Peyer's patch (tissue), 4 donors: ENCODE data around the gene PARD3B.

Experiments used
- POLR2A ChIP-seq, 2 donors: fragments of 450-650 bp; IDR thresholded peaks; one replicate each; pipeline ENCODE4 v1.5.1; 2017; ENCODE audit warnings: antibody characterized with exemption in 2 of 2, mild to moderate bottlenecking in 2 of 2, moderate library complexity in 2 of 2
- TF ChIP-seq, protein P1 (sequence below), 6 experiments: fragments of 450-650 bp in 4 of 6; fragments of 200-600 bp in 2 of 6; sonication (generic) in 1 of 6; IDR thresholded peaks; one replicate each; pipeline ENCODE4 v1.5.1; 2017 to 2019; ENCODE audit warnings: antibody characterized with exemption in 6 of 6, mild to moderate bottlenecking in 3 of 6, moderate library complexity in 1 of 6

DNA sequence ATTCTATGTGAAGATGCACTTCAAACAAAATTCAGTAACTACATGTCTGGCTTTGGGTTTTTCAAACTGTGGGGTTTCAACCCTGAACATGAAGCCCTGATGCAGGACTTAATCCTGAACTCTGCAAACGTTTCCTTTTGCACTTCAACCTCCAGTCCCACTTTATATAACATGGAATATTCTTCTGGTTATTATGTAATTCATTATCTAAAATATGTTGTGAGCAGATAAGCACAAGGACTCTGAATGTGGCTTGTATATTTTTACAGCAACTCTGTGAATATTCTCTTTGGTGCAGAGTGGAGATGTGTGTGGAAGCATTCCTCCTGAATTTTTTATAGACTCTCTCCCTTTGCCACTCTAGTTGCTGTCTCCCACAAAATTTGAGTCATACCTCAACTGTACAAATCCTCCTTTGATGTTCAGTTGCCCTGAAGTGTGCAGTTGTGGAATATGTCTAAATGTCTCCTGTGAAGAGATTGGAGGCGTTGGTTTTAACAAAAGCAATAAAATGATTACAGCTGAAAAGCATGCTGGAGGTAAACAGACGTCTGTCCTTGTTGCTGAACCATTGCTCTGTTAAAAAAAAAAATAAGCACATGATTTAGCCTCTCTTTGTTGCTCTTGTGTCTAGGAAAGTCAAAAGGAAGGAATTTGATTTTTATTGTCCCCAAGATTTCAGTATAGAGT is 931.9 kb downstream of the PARD3B start:
- TF ChIP-seq, protein P1, sequence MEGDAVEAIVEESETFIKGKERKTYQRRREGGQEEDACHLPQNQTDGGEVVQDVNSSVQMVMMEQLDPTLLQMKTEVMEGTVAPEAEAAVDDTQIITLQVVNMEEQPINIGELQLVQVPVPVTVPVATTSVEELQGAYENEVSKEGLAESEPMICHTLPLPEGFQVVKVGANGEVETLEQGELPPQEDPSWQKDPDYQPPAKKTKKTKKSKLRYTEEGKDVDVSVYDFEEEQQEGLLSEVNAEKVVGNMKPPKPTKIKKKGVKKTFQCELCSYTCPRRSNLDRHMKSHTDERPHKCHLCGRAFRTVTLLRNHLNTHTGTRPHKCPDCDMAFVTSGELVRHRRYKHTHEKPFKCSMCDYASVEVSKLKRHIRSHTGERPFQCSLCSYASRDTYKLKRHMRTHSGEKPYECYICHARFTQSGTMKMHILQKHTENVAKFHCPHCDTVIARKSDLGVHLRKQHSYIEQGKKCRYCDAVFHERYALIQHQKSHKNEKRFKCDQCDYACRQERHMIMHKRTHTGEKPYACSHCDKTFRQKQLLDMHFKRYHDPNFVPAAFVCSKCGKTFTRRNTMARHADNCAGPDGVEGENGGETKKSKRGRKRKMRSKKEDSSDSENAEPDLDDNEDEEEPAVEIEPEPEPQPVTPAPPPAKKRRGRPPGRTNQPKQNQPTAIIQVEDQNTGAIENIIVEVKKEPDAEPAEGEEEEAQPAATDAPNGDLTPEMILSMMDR (IDR thresholded peaks at IDR 0.05): no peak
- no peak for TF ChIP-seq POLR2A (IDR thresholded peaks at IDR 0.05)
